ENCODE data around the gene CHRM5.

DNA sequence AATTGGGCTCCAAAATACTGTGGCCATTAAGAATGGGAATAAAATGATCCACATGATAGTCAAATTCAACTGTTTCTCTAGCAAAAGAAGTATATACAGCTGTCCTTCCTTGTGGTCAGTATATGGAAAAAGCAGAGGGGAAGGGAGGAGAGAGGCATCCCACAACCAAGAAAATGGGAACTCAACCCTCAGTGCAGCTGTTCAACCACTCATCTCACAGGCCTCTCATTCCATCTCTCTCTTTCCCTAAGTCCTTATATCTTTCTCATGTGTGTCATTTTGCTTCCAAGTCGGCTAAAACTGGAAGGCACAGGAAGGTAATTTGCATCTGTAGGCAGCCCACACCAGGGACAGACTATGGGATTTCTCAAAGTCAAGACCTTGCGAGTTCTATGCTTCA is 43.2 kb downstream of the CHRM5 start:
- no peak for TF ChIP-seq CTCF (IDR thresholded peaks at IDR 0.05)
- no peak for TF ChIP-seq POLR2A (IDR thresholded peaks at IDR 0.05)
